Liver (tissue), 9 donors: ENCODE data around the gene TMEFF1. TPM values are rescaled to one million over a fixed set of nuclear protein-coding genes. Genes with fewer than 3 reads are reported as not detected.

ENCODE experiments used
- DNase-seq: peaks from one replicate; pipeline ENCODE4 v3.0.0-alpha.2; 2017; ENCODE audit warnings: low spot score
- H3K27ac ChIP-seq, 2 donors: one replicate each; pipeline ENCODE4 v1.7.0; 2013; ENCODE audit warnings: inconsistent platforms in 2 of 2, low read length in 2 of 2, control low read depth in 1 of 2, low read depth in 1 of 2, mild to moderate bottlenecking in 1 of 2
- H3K27me3 ChIP-seq, 4 donors: one replicate each; pipeline versions ENCODE4 v1.6.1 to v1.7.0; 2013; ENCODE audit warnings: low read length in 3 of 4, inconsistent platforms in 1 of 4, mild to moderate bottlenecking in 1 of 4, moderate library complexity in 1 of 4; ENCODE audit not compliant: control insufficient read depth in 4 of 4, insufficient read depth in 4 of 4
- H3K36me3 ChIP-seq, 4 donors: one replicate each; pipeline versions ENCODE4 v1.6.1 to v1.7.0; 2013; ENCODE audit warnings: low read length in 3 of 4, mild to moderate bottlenecking in 3 of 4, low read depth in 1 of 4, moderate library complexity in 1 of 4; ENCODE audit not compliant: control insufficient read depth in 4 of 4, insufficient read depth in 3 of 4
- H3K4me1 ChIP-seq, 4 donors: one replicate each; pipeline versions ENCODE4 v1.6.1 to v1.7.0; 2013; ENCODE audit warnings: low read length in 3 of 4, mild to moderate bottlenecking in 3 of 4, moderate library complexity in 1 of 4; ENCODE audit not compliant: control insufficient read depth in 4 of 4, insufficient read depth in 4 of 4
- H3K4me3 ChIP-seq, 3 donors: one replicate each; pipeline versions ENCODE4 v1.6.1 to v1.7.0; 2013; ENCODE audit warnings: low read length in 3 of 3, control low read depth in 1 of 3, low read depth in 1 of 3, mild to moderate bottlenecking in 1 of 3
- H3K9ac ChIP-seq, 2 donors: one replicate each; pipeline ENCODE4 v1.7.0; 2013; ENCODE audit warnings: low read length in 2 of 2, mild to moderate bottlenecking in 2 of 2, moderate library complexity in 2 of 2, control low read depth in 1 of 2, low read depth in 1 of 2
- H3K9me3 ChIP-seq, 4 donors: one replicate each; pipeline versions ENCODE4 v1.6.1 to v1.7.0; 2013; ENCODE audit warnings: low read length in 3 of 4; ENCODE audit not compliant: control insufficient read depth in 4 of 4
- ATF3 ChIP-seq: IDR thresholded peaks from 2 replicates; pipeline ENCODE4 v1.6.1; 2016; ENCODE audit warnings: antibody characterized with exemption
- CTCF ChIP-seq: fragments of 150-350 bp; IDR thresholded peaks from 2 replicates; pipeline ENCODE4 v1.5.1; 2017; ENCODE audit warnings: improper control_type of control experiment, low read depth, low read length; ENCODE audit not compliant: missing input control
- EGR1 ChIP-seq, 2 donors: IDR thresholded peaks; 2 replicates each; pipeline ENCODE4 v1.6.1; 2016 to 2018; ENCODE audit warnings: antibody characterized with exemption in 2 of 2, low read depth in 2 of 2
- FOXA1 ChIP-seq: IDR thresholded peaks from 2 replicates; pipeline ENCODE4 v1.6.1; 2016; ENCODE audit warnings: antibody characterized with exemption
- FOXA2 ChIP-seq: IDR thresholded peaks from 2 replicates; pipeline ENCODE4 v1.6.1; 2016; ENCODE audit warnings: antibody characterized with exemption
- GABPA ChIP-seq, 2 donors: IDR thresholded peaks in 1 of 2; conservative IDR thresholded peaks in 1 of 2; 2 replicates each; pipeline ENCODE4 v1.6.1; 2016; ENCODE audit warnings: antibody characterized with exemption in 2 of 2, mild to moderate bottlenecking in 1 of 2, moderate library complexity in 1 of 2
- HNF4G ChIP-seq: IDR thresholded peaks from 2 replicates; pipeline ENCODE4 v1.6.1; 2016; ENCODE audit warnings: antibody characterized with exemption
- JUND ChIP-seq, 2 donors: IDR thresholded peaks; 2 replicates each; pipeline ENCODE4 v1.6.1; 2016; ENCODE audit warnings: antibody characterized with exemption in 2 of 2
- MAX ChIP-seq: IDR thresholded peaks from 2 replicates; pipeline ENCODE4 v1.6.1; 2016; ENCODE audit warnings: antibody characterized with exemption
- NR2F2 ChIP-seq: IDR thresholded peaks from 2 replicates; pipeline ENCODE4 v1.6.1; 2016; ENCODE audit warnings: antibody characterized with exemption
- RAD21 ChIP-seq, 2 donors: IDR thresholded peaks; 2 replicates each; pipeline ENCODE4 v1.6.1; 2016; ENCODE audit warnings: antibody characterized with exemption in 2 of 2, mild to moderate bottlenecking in 2 of 2
- REST ChIP-seq: IDR thresholded peaks from 2 replicates; pipeline ENCODE4 v1.6.1; 2016; ENCODE audit warnings: antibody characterized with exemption, mild to moderate bottlenecking
- RXRA ChIP-seq, 2 donors: IDR thresholded peaks; 2 replicates each; pipeline ENCODE4 v1.6.1; 2017 to 2018; ENCODE audit warnings: antibody characterized with exemption in 2 of 2, mild to moderate bottlenecking in 1 of 2
- SP1 ChIP-seq: IDR thresholded peaks from 2 replicates; pipeline ENCODE4 v1.6.1; 2018; ENCODE audit warnings: antibody characterized with exemption, mild to moderate bottlenecking
- TAF1 ChIP-seq: conservative IDR thresholded peaks from 2 replicates; pipeline ENCODE4 v1.6.1; 2016; ENCODE audit warnings: antibody characterized with exemption, mild to moderate bottlenecking
- YY1 ChIP-seq: IDR thresholded peaks from 2 replicates; pipeline ENCODE4 v1.6.1; 2016; ENCODE audit warnings: antibody characterized with exemption, mild to moderate bottlenecking
- ZBTB33 ChIP-seq: IDR thresholded peaks from 2 replicates; pipeline ENCODE4 v1.6.1; 2016; ENCODE audit warnings: antibody characterized with exemption
- WGBS: extraction: QIAGEN DNeasy Blood & Tissue Kit; methylation state at CpG from one replicate; pipeline ENCODE4 v1.1.7; 2013; 5-methylcytosine and 5-hydroxymethylcytosine counted together
- polyA plus RNA-seq, 2 donors: library from polyadenylated mRNA; stranded (reverse) in 1 of 2; unstranded in 1 of 2; fragments of 200-250 nt in 1 of 2; fragments of >200 nt in 1 of 2; fragmentation: Nextera tagmentation in 1 of 2; extraction: Ambion mirVana in 1 of 2; gene quantifications; one replicate each; pipeline versions ENCODE4 v1.2.1 to v1.2.3, GENCODE V29; 2013 to 2015
- total RNA-seq, 2 donors: library from RNA; depleted of rRNA; stranded (reverse); fragments of >200 nt; gene quantifications; one replicate each; pipeline ENCODE4 v1.2.3, GENCODE V29; 2014
- donor health status: healthy.
- donor health status: healthy.
- donor health status: healthy.
- donor health status: healthy.
- donor health status: healthy.

The TMEFF1 gene
- total and polyA plus RNA-seq, 4 donors = not detected

GRCh38 chr9:100534401-100534800, 61.5 kb downstream of the TMEFF1 start:
- Histone ChIP-seq H3K4me3 (no peak overlapping the region), H3K9ac (no peak overlapping the region), H3K27me3 (no peaks in the 10 kb centered on the region), H3K36me3 (no peaks in the 10 kb centered on the region), H3K9me3 (no peaks in the 10 kb centered on the region), H3K27ac (no peak overlapping the region), H3K4me1 (no peaks in the 10 kb centered on the region)
- WGBS = 82% methylated on average over 4 of the region's 4 CpGs
- DNase-seq = no peak
- TF ChIP-seq FOXA1 (no peak), GABPA (IDR thresholded peaks at IDR 0.05 in 1 of 2, conservative IDR thresholded peaks at IDR 0.05 in 1 of 2) (no peak), EGR1 (IDR thresholded peaks at IDR 0.05; ENCODE audit: low read depth in 2 of 2) (no peak), TAF1 (no peak), RAD21 (IDR thresholded peaks at IDR 0.05) (no peak), NR2F2 (no peak), RXRA (IDR thresholded peaks at IDR 0.05) (no peak), REST (no peak), ZBTB33 (no peak), FOXA2 (no peak), ATF3 (no peak), JUND (IDR thresholded peaks at IDR 0.05) (no peak), CTCF (no peak), HNF4G (no peak)

GRCh38 chr9:100540327-100540726, 67.4 kb downstream of the TMEFF1 start:
- H3K9me3 ChIP-seq = no peaks in the 10 kb centered on the region
- 96% methylated on average over 12 of the region's 12 CpGs for WGBS
- DNase-seq = no peak
- no peaks in the 10 kb centered on the region for H3K36me3 ChIP-seq
- H3K27me3 ChIP-seq = no peaks in the 10 kb centered on the region
- H3K9ac ChIP-seq = no peak overlapping the region
- H3K27ac ChIP-seq = no peak overlapping the region
- no peaks in the 10 kb centered on the region for H3K4me1 ChIP-seq
- no peak overlapping the region for H3K4me3 ChIP-seq
- TF ChIP-seq YY1 = no peak
- TF ChIP-seq SP1 = no peak
- no peak for TF ChIP-seq RAD21 (IDR thresholded peaks at IDR 0.05)
- no peak for TF ChIP-seq MAX
- no peak for TF ChIP-seq FOXA2
- no peak for TF ChIP-seq JUND (IDR thresholded peaks at IDR 0.05)
- TF ChIP-seq HNF4G = no peak
- TF ChIP-seq FOXA1 = no peak
- TF ChIP-seq REST = no peak
- TF ChIP-seq ZBTB33 = no peak
- no peak for TF ChIP-seq GABPA (IDR thresholded peaks at IDR 0.05 in 1 of 2, conservative IDR thresholded peaks at IDR 0.05 in 1 of 2)
- TF ChIP-seq ATF3 = no peak
